HK-2 (cell line): ENCODE data around the gene PIGQ.

Source experiments
- DNase-seq: peaks from one replicate; pipeline ENCODE4 v3.0.0-alpha.2; 2018; ENCODE audit not compliant: unreplicated experiment

The PIGQ gene

DNA sequence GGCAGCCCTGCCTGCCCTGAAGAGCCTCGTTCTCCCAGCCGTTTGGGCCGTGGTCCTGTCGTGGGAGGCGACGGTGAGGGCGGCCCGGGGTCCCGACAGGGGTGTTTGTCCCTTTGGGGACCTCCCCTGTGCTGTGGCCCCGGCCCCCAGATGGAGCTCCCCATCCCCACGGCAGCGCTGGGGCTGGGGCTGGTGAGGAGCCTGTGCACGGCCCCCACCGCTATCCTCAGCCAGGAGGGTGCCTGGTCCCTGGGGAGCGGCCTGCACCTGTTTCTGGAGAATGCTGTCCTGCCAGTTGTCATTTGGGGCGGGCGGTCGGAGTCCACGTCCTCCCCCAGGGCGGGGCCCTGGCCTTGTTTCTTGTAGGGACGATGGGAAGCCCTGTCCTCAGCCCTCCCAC lies 35.6 kb upstream of the PIGQ start:
- no peak for DNase-seq

GRCh38 chr16:534856-535445 lies 34.8 kb upstream of the PIGQ start:
- DNase-seq, result no peak

GRCh38 chr16:535446-536405 lies 34.0 kb upstream of the PIGQ start:
- DNase-seq, result peak; percentile 80

DNA sequence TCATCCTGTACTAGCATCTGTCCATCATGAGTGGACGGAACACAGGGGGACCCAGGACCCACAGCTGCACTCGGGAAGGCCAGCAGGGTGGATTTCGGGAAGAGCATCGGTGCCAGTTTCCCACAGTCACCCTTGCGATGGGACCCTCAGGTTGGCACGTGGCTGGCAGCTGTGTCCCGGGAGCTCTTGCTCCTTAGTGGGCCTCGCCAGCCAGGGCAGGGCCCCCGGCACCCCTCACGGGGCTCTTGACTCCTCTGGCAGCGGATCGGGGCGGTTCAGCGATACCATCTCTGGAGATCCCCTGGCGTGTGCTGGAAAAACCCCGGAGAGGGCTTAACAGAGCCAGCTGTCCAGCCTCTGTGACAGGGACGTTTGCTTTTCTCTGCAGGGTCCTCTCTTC lies 33.0 kb upstream of the PIGQ start:
- DNase-seq, result no peak

GRCh38 chr16:537415-538335 lies 32.1 kb upstream of the PIGQ start:
- no peak for DNase-seq

DNA sequence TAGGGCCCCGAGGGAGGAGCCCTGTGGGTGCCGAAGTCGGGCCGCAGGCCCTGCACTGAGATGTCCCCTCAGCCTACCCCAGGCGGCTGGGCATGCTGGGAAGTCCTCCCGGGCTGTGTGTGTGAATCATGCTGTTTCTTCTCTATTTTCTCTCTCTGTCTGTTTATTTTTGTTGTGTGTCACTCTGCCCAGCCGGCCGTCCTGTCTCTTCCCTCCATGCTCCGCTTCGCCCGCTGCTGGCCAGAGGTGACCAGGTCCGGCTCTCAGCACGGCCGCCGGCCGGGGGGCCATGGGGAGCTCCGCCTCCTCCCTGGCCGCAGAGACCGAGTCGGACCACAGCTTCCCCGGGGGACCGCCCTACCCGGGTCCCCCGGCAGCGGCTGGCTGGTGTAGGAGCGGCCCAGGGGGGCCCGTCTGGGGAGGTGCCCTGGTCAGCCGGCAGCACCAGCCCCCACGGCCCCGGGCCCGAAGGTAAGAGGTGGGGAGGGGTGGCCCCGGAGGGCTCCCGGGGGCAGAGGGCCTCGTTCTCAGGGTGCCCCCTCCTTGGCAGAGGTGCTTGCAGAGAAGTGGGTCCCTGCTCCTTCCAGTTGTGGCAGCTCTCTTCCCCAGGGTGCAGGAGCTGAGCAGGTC lies 29.8 kb upstream of the PIGQ start:
- DNase-seq, result no peak

DNA sequence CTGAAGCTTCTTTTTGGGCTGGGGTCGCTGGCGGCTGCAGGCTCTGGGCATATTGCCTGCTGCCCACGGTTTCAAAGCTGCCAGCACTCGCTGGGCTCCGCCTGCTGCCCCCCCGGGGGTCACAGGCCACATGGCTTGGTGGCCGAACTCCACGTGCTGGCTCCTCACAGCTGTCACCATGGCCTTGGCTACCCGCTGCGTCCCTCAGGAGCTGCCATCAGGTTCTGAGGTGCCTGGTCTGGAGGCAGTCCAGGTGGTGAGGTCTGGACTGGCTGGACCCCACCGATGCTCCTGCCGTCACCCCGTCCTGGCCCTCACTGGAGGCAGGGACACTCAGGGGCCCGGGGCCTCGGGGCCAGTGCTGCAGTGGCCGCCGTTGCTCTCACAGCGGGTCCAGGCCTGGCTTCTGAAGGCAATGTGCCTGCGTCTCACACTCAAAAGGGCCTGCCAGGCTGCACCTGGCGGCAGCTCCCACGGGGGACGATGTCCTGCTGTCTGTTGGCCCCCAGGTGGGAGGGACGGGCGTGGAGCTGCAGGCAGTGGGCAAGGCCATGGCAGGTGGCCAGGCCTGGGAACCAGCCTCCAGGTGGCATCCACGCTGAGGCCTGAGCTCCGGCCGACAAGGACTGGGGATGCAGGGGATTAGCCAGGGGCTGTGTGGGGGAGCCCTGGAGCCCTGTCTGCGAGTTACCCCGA lies 29.0 kb upstream of the PIGQ start:
- no peak for DNase-seq

DNA sequence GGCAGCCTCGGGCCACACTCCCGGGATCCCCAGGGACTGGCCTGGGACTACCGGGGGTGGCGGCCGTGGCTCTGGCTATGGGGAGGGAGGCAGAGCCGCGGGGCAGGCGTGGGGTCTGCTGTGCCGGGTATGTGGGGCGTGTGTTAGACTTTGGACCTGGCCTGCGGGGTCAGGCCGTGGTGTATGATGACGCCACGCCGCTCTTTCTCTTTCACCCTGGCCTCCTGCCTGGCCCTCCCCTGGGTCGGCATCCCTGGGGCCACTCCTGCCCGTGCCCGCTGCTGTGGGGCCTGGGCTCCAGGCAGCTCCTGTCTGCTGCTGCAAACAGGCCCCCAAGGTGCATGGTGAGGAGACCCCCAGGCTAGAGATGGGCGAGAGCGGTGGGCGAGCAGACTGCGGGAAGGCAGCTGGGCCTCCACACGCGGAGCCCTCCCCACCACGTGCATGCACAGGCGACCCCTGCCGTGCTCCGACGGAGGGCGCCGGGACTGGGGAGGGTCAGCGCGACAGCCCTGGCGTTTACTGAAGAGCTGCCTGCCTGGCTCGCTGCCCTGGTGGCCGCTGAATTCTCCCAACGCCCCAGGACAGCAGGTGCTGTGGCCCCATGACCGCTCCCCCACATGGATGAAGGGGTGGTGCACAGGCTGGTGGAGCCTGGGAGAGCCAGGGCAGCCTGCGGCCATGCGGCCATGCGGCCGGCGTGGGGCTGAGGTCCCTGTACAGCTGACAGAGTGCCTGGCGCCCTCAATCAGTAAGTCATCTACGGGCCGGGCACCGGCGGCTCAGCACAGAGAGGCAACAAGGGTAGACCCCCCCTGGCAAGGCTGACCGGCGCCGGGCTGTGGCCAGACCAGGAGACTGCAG lies 26.2 kb upstream of the PIGQ start:
- DNase-seq, result no peak

DNA sequence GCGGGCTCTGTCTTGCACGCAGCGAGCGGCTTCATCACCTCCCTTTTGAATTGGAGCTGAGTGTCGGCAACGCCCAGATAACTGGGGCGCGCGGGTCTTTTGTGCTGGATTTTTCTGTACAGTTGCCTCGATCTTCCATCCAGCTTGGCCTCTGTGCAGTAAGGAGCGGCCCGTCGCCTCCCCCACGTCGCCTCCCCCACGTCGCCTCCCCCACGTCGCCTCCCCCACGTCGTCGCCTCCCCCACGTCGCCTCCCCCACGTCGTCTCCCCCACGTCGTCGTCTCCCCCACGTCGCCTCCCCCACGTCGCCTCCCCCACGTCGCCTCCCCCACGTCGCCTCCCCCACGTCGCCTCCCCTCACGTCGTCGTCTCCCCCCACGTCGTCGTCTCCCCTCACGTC lies 25.3 kb upstream of the PIGQ start:
- no peak for DNase-seq

GRCh38 chr16:546909-547770 lies 22.6 kb upstream of the PIGQ start:
- DNase-seq, result no peak

- DNase-seq, result no peak
Measured at GRCh38 chr16:548586-548985, 21.2 kb upstream of the PIGQ start.

DNA sequence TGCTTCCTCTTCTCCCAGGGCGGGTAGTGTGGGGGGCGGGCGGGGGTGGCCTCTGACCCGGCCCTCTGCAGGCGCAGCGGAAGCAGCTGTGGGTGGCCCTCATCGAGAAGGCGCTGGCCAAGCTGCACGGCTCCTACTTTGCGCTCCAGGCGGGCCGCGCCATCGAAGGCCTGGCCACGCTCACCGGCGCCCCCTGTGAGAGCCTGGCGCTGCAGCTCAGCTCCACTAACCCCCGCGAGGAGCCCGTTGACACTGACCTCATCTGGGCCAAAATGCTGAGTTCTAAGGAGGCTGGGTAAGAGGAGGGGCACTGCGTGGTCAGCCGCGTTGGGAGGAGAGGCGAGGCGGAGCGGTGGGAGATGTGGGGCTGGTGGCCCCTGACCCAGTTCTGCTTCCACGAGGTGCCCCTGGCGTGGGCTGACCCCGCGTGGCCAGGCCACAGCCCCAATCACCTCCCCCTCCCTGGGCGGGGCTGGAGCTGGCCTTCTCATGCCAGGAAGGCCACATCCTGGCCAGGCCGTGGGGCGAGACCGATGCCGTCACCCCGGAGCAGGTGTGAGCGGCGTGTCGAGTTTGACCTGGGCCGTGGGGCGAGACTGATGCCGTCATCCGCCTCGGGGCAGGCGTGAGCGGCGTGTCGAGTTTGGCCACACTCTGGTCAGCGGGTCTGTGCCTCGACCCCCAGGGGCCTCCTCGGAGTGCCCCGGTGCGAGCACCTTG lies 20.1 kb upstream of the PIGQ start:
- DNase-seq, result no peak

GRCh38 chr16:551210-551609 lies 18.6 kb upstream of the PIGQ start:
- DNase-seq, result no peak

DNA sequence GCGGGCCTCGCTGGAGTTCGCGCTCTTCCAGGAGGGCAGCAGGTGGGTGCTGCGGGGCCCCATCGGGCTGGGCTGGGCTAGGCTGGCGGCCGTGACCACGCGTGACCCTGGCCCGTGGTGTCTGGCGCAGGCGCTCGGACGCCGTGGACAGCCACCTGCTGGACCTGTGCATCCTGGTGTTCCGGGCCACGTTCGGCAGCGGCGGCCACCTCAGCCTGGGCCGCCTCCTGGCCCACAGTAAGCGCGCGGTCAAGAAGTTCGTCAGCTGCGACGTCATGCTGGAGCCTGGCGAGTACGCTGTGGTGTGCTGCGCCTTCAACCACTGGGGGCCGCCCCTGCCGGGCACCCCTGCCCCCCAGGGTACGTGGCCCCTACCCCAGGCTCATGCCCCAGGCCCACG lies 17.6 kb upstream of the PIGQ start:
- no peak for DNase-seq

- no peak for DNase-seq
Measured at GRCh38 chr16:553601-554296, 16.0 kb upstream of the PIGQ start.

DNA sequence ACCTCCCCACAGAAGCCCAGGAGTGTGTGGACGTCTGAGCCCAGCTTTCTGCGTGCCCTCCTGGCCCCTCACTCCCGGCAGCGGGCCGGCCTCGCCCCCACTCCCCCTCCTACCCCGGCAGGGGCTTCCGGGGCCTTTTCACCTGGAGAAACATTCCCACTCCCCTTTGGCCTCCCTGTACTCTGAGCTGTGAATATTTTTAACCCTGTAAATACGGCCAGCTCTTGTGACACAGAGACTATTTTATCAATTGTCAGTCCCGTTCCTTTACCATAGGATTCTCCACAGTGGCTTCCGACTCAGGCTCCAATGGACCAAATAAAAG lies 15.5 kb upstream of the PIGQ start:
- DNase-seq, result no peak

DNA sequence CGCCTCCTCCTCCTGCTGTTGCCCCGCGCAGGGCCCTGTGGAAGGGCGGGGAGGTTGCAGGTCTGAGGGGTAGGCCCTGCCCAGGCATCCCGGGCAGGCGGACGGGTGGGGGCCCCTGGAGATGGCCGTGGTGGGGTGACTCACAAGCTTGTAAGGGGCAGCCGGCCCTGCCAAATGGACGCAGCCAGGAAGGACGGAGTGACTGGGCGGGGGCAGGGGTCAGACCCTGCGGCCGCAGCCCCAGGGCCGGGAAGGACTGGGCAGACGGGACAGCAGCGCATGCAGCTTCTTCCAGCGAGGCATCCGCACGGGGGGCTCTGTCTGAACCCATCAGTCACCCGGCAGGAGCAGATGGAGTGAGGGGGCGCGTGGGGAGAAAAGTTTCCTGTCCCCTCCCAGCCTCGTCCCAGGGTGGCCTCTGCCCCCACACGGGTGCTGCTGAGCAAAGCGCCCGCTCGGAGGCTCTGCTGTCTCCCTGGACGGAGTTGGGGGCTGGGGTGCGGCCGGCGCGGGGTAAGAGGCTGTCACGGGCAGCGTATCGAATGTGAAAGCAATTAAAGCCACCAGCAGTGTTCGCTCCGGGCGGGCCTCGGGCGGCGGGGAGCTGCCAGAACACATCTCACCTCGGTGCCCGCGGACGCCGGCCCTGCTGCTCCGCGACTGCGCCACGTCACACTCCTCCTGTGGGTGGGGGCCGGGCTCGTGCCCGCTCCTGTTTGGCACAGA lies 15.0 kb upstream of the PIGQ start:
- DNase-seq, result no peak
